GM13977 (cell line): Measurements from ENCODE around the gene PRDM5.

Experiments used
- DNase-seq: peaks from one replicate; pipeline ENCODE4 v3.0.0; 2012; ENCODE audit warnings: low spot score
- in situ Hi-C: fragments of 300-500 bp; cut with MboI; formaldehyde crosslinking; loops from one replicate; pipeline ENCODE4 v1.12.0; 2022; ENCODE audit warnings: low sequenced_read_pairs, low pct_unique_long_range_greater_than_20kb, mixed read lengths, inconsistent platforms; ENCODE audit not compliant: unreplicated experiment
- TF ChIP-seq, protein P1 (sequence below): IDR thresholded peaks from 2 replicates; pipeline ENCODE4 v1.5.1; 2012; ENCODE audit warnings: mild to moderate bottlenecking, control low read depth; ENCODE audit not compliant: insufficient read depth; ENCODE audit errors: extremely low read depth, missing control alignments

The PRDM5 gene

DNA sequence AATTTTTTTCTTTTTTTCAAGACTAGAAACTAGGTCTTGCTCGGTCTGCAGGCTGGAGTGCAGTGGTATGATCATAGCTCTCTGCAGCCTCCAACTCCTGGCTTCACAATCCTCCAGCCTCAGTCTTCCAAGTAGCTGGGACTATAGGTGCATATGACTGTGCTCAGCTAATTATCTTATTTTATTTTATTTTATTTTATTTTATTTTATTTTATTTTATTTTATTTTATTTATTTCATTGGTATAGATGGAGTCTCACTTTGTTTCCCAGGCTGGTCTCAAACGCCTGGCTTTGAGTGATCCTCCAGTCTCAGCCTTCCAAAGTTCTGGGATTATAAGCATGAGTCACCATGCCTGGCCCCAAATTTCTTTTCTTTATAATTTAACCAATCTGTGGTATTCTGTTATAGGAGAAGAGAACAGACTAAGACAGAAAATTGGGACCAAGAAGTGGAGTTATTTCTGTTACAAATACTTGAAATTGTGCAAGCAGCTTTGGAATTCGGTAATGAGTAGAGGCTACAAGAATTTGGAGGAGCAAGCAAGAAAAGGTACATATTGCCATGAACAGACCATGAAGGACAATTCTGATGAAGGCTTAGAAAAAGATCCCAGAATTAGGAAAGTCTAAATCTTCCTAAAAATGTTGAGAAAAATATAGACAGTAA is 4.0 kb upstream of the PRDM5 start:
- in situ Hi-C loops: no loop called here
- TF ChIP-seq, protein P1, sequence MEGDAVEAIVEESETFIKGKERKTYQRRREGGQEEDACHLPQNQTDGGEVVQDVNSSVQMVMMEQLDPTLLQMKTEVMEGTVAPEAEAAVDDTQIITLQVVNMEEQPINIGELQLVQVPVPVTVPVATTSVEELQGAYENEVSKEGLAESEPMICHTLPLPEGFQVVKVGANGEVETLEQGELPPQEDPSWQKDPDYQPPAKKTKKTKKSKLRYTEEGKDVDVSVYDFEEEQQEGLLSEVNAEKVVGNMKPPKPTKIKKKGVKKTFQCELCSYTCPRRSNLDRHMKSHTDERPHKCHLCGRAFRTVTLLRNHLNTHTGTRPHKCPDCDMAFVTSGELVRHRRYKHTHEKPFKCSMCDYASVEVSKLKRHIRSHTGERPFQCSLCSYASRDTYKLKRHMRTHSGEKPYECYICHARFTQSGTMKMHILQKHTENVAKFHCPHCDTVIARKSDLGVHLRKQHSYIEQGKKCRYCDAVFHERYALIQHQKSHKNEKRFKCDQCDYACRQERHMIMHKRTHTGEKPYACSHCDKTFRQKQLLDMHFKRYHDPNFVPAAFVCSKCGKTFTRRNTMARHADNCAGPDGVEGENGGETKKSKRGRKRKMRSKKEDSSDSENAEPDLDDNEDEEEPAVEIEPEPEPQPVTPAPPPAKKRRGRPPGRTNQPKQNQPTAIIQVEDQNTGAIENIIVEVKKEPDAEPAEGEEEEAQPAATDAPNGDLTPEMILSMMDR: no peak
- no peak for DNase-seq

DNA sequence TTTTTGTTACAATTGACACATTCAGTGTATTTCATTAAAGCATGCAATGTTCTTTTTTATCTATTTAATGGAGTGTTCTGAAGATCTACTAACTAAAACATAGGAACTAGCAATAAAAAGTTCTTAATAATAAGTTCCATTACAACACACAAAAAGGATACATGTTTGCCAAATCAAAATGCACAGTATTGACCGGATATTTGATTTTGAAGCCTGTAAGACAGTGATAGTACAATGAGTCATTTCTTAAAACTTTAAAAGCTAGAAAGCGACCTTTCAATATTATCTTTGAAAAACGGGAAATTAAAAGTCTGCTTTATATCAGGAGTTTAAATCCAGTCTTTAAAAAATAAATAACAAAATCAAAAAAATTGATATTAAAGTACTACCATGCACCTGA is 2.4 kb upstream of the PRDM5 start:
- DNase-seq: no peak
- TF ChIP-seq, protein P1: no peak
- in situ Hi-C loops: no loop called here

DNA sequence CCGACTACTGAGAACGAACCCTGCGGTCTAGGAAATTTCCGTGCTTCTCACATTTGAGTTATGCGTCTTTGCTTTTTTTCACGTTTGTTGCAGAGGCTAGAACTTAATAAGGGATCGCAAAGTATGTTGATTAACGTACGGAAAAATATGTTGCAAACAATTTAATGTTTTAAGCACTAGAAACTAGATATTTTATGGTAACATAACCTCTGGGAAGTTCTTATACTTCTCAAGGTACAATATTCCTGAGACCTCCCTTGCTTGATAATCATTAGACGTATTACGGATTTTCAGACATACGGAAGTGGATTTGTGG is 639 bp upstream of the PRDM5 start:
- in situ Hi-C loops: no loop called here
- TF ChIP-seq, protein P1: no peak
- no peak for DNase-seq

DNA sequence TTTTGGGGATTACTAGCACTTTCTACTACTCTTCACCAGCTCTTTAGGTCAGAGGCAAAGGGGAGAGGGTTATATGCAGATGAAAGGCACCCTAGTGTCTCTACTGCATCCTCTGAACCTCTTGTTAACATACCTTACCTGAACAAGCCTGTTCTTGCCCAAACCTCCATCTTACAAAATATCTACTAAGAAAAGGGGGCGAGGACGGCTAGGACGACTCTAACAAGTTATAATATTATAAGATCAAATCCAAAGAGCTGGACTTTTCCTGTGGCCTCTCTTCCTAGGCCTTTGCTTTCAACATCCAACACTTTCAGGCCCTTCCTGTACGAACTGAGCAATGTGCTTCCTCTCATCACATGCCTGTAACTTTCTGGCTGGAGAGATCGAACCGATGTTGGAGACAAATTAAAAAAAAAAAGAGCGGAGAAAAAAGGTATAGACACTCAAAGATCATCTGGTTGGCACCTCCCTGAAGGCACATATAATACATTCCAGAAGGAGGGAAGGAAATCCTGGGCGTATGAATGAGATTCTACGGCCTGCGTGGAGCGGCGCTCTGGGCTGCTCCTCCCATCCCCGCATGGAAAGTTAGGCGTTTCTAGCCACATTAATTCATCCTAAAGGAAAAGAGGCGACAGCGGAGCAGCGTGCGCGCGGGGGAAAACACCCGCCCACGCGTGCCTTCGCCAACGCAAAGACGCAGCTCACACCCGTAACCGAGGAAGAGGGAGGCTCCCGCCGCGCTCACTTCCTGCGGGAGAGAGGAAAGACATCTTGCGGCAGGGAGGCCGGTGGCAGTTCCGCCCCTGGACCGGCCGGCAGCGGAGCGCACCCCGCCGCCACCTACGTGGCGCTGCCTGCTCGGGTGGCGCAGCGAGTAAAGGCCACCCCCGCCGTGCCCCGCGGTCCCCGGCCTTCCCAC is 808 bp downstream of the PRDM5 start:
- DNase-seq: no peak
- in situ Hi-C loops: no loop called here
- TF ChIP-seq, protein P1: no peak

DNA sequence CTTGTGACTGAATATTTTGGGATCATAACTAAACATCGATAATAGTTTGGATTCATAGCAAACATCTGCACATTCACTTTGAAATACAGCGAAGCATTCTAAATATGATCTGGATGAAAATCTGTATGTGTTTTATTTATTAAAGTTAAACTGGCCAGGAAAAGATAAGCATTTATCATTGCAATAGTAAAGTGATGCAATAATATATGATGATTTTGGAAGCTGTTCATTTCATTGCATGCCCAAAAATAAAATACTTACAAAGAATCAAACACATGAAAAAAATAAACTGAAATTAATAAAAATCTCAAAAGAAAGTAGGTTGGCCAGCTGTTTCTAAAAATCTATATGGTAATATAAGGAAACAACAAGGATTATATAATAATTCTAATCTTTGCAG is 1.9 kb downstream of the PRDM5 start:
- no peak for DNase-seq
- in situ Hi-C loops: no loop called here
- TF ChIP-seq, protein P1: no peak

DNA sequence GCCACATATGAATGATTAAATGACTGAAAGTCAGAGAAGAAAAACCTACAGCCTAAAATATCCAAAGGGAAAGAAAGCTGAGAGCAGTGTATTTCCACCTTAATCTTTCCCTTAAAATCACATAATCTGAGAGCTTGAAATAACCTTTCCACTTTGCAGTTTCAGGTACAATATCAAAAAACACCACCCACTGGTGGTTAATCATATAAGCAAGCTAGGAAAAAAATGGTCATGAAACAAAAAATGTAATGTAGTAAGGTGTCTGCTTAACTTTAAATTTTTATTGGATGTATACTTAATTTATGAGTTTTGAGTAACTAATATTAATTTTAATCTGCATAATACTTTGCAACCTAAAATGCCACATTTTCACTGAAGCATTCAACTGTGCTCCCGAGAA is 3.2 kb downstream of the PRDM5 start:
- DNase-seq: no peak
- in situ Hi-C loops: no loop called here
- TF ChIP-seq, protein P1: no peak
